Fibroblast of gingiva (primary cell): ENCODE measurements around the gene MYO10.

ENCODE experiments used
- DNase-seq: peaks from one replicate; pipeline ENCODE4 v3.0.0-alpha.2; 2011; ENCODE audit warnings: low read depth

MYO10 gene

GRCh38 chr5:16812448-16812847 lies 123.6 kb downstream of the MYO10 start:
- no peak for DNase-seq

DNA sequence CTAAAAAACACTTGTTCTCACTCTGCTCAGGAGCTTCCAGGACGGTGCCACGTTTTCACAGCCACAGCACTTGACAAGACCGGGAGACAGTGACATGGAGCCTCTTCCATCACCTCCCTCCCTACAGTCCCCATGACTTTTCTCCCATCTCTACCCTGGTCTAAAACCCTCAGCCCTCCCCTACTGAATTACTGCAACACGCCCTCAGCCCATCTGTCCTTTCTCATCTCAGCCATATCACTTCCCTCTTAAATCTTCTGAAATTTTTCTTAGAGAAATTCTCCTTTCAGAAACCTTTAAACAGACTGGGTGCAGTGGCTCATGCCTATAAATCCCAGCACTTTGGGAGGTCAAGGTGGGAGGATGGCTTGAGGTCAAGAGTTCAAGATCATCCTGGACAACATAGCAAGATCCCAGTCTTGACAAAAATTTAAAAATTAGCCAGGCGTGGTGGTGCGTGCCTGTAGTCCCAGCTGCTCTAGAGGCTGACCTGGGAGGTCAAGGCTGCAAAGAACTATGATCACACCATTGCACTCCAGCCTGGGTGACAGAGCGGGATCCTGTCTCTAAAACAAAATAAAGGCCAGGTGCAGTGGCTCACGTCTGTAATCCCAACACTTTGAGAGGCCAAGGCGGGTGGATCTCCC lies 125.8 kb downstream of the MYO10 start:
- no peak for DNase-seq

DNA sequence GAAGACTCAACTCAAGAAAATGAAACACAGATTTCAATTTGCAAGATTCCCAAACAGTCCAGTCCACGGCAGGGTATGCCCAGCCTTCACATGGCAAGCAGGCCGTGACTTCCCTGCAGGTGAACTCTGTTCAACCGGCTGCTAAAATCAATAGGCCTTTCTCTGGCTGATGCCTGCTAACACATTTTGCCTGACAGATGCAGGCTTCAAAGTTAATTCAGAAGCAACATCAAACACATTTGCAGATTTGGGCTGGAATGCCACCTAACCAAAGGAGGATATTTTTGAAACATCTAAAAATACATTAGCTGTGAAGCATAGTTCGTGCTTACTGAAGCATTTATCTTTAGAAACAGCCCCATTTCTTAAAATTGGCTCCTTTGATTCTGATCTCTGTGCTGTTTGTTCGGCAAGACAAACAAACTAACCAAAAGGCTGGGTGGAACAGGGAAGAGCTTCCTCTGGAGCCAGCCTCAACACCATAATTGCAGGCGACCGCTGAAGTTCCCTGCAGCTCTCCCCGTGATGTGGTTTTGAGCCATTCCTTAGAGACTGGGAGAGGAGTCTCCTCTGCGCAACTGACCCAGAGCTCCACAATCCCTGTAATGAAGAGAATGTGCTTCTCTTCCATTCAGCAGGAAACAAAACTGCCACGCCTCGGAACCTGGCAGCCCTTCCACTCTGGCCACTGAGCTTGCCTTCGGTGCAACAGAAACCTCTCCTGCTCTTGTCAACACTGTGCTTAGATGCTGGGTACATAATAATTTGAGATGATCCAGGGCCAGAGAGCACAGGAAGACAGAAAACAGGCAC lies 126.5 kb downstream of the MYO10 start:
- DNase-seq: peak; percentile 93

- peak; percentile 77 for DNase-seq
Observed at GRCh38 chr5:16809010-16809394, 127.1 kb downstream of the MYO10 start.

DNA sequence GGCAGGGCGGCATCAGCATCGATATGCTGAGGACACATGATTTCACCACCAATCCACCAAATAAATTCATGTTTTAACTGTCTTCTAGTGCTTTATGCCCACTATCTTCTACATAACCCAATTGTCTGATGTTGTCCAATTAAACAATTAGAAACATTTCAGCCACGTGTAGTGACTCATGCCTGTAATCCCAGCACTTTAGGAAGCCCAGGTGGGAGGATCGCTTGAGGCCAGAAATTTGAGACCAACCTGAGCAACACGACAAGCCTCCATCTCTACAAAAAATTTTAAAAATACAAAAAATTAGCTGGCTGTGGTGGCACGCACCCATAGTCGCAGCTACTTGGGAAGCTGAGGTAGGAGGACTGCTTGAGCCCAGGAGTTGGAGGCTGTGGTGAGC lies 128.1 kb downstream of the MYO10 start:
- DNase-seq: no peak

- DNase-seq: peak; percentile 62
Observed at GRCh38 chr5:16807547-16807864, 128.6 kb downstream of the MYO10 start.

DNA sequence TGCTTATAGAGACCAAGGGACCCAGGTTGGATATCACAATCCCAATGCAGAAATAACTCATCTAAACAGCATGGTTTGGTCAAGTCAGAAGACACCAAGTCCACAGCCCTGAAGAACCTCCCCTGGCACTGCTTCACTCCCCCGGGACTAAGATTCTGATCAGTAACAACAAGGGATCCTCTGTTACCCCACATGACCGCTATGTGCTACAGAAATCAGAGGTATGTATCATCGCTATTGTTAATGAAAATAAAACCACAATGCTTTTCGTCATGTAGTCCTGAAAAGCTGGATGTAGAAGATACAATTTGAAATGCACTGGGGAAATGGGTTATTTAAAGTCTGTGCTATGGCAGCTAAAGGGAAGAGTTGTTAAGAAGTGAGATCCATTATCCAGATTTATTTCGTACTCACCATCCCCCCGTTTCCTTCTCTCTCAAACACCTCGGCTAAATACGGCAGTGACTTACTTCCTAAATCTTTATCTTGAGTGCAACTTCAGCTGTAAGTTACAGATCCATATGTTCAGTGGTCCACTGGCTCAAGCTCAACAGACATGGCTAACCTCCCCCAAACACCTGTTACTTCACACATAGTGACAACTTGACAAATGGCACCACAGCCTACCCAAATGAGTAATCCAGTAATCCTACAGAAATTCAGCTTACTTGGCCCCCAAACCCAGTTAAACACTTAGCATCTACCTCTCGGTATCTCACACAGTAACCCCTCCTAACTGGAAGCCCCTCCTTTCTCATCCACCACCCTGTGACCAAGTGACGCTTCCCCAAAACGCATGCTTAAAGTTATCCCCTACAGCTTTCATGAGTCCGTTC lies 129.2 kb downstream of the MYO10 start:
- no peak for DNase-seq

- peak; percentile 89 for DNase-seq
Observed at GRCh38 chr5:16805486-16805885, 130.6 kb downstream of the MYO10 start.

- DNase-seq: no peak
Observed at GRCh38 chr5:16803831-16804230, 132.3 kb downstream of the MYO10 start.

GRCh38 chr5:16800477-16800876 lies 135.6 kb downstream of the MYO10 start:
- DNase-seq: no peak

GRCh38 chr5:16799796-16800195 lies 136.3 kb downstream of the MYO10 start:
- DNase-seq: no peak

- DNase-seq: peak; percentile 14
Observed at GRCh38 chr5:16797951-16798350, 138.1 kb downstream of the MYO10 start.

- DNase-seq: no peak
Observed at GRCh38 chr5:16794269-16794913, 141.7 kb downstream of the MYO10 start.

DNA sequence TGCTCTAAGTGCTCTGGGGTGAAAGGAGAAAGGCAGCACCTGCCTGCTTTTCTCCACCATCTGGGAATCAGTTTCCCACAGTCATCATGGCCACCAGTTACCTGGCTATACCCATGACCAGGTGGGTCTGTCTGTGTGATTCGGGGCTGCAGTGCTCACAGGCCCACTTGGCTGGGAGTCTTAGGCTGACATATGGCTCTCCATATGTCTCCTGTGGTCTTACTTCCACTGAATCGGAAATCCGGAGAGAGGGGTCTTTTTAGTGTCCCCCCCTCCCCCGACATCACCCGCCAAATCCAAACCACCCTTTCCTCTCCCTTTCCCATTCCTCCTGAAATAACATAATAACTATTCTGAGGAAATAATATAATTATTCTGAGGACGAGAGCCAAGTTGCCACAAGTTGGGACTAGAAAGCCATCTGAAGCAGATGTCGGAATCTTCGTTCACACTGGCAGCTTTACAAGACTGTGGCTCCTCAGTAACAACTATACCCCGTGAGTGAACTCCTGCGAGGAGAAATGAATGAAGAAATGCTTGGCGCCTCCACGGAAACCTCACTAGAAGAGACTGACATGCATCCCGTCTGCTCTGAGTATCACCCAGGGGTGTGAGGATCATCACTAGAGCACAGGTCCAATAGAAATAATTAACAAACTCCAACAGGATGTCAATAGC lies 143.4 kb downstream of the MYO10 start:
- DNase-seq: no peak

GRCh38 chr5:16791904-16792597 lies 144.0 kb downstream of the MYO10 start:
- no peak for DNase-seq

DNA sequence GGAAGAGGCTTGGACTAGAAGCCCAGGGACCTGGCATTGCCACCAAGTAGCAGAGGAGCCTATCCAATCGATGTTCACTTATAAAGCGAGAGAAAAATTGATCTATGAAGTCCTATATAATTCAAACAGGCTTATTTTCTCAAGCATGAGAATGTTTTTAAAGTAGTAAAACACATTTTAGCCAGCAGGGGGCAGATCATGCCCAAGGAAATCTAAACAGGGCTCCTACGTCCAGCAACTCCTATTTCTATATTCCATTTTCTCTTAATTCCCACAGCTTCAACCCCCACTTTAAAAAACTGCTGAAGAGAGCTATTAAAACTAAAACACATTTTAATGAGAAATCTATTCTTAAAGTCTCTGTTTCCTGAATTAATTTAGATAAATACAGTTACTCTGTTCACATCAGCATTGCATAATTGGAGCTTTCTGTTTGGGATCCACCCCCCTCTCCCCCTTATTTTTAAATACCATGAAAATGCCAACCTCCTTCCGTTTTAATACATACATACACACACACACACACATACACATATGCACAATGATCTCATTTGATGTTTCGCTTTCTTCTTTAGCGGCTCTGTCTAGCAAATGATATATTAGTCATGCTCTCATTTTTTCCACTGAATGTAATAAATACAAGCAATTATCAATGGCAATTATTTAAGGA lies 144.9 kb downstream of the MYO10 start:
- peak; percentile 52 for DNase-seq

DNA sequence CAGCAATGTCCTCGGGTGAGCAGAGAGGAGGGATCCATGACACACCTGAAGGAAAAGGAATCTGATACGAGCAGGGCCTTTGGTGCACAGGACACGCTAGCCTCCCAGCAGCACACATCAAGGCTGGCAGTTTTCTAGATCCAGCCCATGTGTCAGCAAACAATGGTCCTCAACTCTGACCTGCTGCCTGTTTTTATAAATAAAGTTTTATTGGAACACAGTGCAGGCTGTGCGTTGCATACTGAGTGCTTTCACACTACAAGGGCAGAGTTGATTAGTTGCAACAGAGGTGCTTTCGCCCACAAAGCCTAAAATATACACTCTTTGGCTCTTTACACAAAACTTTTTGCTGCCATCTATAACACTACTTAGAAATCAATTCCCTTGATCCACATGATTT lies 147.1 kb downstream of the MYO10 start:
- no peak for DNase-seq

- peak; percentile 74 for DNase-seq
Observed at GRCh38 chr5:16787278-16787677, 148.8 kb downstream of the MYO10 start.

DNA sequence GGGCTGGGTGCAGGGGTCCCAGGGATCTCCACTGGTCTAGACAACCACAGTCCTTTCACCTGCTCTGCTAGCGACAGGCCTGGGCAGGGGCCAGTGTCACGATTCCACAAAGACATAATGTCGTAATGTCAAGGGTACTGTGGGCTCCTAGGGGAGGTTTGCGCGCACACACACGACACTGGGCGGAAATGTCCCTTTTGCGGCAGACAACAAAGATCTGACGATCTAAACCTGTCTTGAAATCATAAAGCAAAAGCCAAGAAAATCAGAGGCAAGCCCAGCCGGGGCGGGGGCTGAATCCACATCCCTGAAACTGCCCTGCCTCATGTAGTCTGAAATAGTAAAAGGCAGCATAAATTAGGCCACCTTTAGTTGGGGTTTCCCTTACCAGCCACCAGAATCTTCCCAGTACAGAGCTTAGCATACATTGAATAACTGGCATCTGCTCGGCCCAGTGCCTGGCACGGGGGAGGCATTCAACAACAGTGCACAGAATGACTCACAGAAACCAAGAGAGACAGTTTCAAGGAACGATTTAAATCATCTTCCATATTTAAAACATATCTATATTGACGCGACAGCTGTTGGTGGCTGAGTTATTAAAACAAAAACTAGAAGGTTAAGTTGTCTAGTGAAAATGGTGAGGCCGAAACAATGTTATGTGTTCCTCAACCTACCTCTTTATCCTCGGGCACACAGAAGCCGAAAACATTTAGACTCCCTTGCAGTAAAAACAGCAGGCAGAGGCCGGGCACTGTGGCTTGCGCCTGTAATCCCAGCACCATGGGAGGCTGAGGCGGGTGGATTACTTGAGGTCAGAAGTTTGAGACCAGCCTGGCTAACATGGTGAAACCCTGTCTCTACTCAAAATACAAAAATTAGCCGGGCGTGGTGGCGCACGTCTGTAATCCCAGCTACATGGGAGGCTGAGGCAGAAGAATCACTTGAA lies 151.0 kb downstream of the MYO10 start:
- no peak for DNase-seq

GRCh38 chr5:16784088-16784487 lies 152.0 kb downstream of the MYO10 start:
- DNase-seq: peak; percentile 57
